HUES64 (cell line): ENCODE data around the gene ZNF19.
"Not testable (repeated sequence)": the region's sequence is repeated elsewhere in the genome, so short reads cannot be mapped to it uniquely, and the experiment has no call there.

Experiments
- H3K27ac ChIP-seq: 2 replicates; pipeline ENCODE4 v1.7.0; 2013; ENCODE audit warnings: low read depth, low read length, inconsistent platforms
- H3K27me3 ChIP-seq: 2 replicates; pipeline ENCODE4 v1.6.1; 2013; ENCODE audit warnings: mild to moderate bottlenecking, low read length; ENCODE audit not compliant: insufficient read depth
- H3K36me3 ChIP-seq: 2 replicates; pipeline ENCODE4 v1.6.1; 2013; ENCODE audit warnings: mild to moderate bottlenecking, low read length; ENCODE audit not compliant: insufficient read depth
- H3K4me1 ChIP-seq: 2 replicates; pipeline ENCODE4 v1.6.1; 2013; ENCODE audit warnings: mild to moderate bottlenecking, low read length, moderate library complexity; ENCODE audit not compliant: insufficient read depth
- H3K4me3 ChIP-seq: 2 replicates; pipeline ENCODE4 v1.5.1; 2013; ENCODE audit warnings: mild to moderate bottlenecking, low read length, moderate library complexity
- H3K9ac ChIP-seq: 2 replicates; pipeline ENCODE4 v1.6.1; 2013; ENCODE audit warnings: mild to moderate bottlenecking, low read depth, low read length
- H3K9me3 ChIP-seq: 2 replicates; pipeline ENCODE4 v1.6.1; 2013; ENCODE audit warnings: low read depth, low read length; ENCODE audit not compliant: insufficient read depth
- WGBS: fragments of 150-250, 120-280 bp; methylation state at CpG from one replicate; pipeline ENCODE4 v1.1.7; 2013; ENCODE audit warnings: missing lambda C conversion rate; 5-methylcytosine and 5-hydroxymethylcytosine counted together

The ZNF19 gene

GRCh38 chr16:71513302-71513701, 24.2 kb upstream of the ZNF19 start:
- Histone ChIP-seq H3K9me3 (0 out of 2 replicates have a peak, but pooled peaks cover 3% of the 10 kb centered on the region), H3K9ac (no peak overlapping the region), H3K27me3 (no peaks in the 10 kb centered on the region), H3K4me3 (no peak overlapping the region), H3K4me1 (peaks cover 6% of the 10 kb centered on the region), H3K27ac (no peak overlapping the region), H3K36me3 (no peaks in the 10 kb centered on the region)
- WGBS: 78% methylated on average over 1 of the region's 1 CpG

DNA sequence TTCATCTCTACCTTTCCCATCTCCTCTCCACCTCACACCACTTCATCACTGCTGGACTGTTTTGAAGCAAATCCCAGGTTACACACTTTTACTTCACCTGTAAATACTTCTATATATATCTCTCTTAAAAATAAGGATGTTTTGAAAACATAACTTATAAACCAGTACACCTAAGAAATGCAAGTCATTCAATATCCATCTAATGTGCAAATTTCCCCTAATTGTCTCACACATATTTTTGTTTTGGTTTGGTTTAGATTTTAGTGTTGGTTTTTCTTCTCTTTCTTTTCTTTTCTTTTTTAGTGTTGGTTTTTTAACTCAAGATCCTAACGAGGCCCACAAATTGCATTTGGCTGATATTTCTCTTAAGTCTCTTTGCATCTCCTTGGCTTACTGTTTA, 17.9 kb upstream of the ZNF19 start:
- WGBS: 78% methylated on average over 1 of the region's 1 CpG
- H3K4me3 ChIP-seq: no peak overlapping the region

DNA sequence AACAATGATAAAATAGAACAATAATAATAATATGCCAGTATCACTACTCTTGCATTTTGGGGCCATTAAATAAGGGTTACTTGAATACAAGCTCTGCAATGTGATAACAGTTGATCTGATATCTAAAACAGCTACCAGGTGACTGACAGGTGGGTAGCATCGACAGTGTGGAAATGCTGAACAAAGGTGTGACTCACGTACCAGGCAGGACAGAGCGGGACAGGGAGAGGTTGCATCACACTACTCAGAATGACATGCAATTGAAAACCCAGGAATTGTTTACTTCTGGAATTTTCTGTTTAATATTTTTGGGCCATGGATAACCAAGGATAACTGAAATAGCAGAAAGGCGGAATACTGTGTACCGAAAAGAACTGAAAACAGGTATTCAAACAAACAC, 15.8 kb upstream of the ZNF19 start:
- no peak overlapping the region for H3K4me3 ChIP-seq
- H3K9ac ChIP-seq: no peak overlapping the region
- H3K27me3 ChIP-seq: no peaks in the 10 kb centered on the region
- no peak overlapping the region for H3K27ac ChIP-seq
- H3K9me3 ChIP-seq: no peaks in the 10 kb centered on the region
- H3K4me1 ChIP-seq: no peaks in the 10 kb centered on the region
- 91% methylated on average over 5 of the region's 5 CpGs for WGBS
- no peaks in the 10 kb centered on the region for H3K36me3 ChIP-seq

More for the DNA sequence above, 17.9 kb upstream of the ZNF19 start:
- Histone ChIP-seq H3K9ac (no peak overlapping the region), H3K4me1 (no peaks in the 10 kb centered on the region), H3K36me3 (no peaks in the 10 kb centered on the region), H3K27ac (no peak overlapping the region), H3K9me3 (0 out of 2 replicates have a peak, but pooled peaks cover 3% of the 10 kb centered on the region), H3K27me3 (no peaks in the 10 kb centered on the region)

DNA sequence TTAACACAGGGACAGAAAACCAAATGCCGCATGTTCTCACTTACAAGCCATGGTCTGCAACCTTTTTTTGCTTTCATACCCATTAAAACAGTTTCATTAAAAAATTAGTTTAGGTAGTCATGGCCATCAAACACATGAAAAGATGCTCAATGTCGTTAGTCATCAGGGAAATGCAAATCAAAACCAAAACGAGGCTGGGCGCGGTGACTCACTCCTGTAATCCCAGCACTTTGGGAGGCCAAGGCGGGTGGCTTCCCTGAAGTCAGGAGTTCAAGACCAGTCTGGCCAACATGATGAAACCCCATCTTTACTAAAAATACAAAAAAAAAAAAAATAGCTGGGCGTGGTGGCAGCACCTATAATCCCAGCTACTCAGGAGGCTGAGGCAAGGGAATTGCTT, 14.9 kb upstream of the ZNF19 start:
- not testable (repeated sequence) for H3K4me1 ChIP-seq, H3K9me3 ChIP-seq, H3K9ac ChIP-seq, H3K27ac ChIP-seq, H3K4me3 ChIP-seq, H3K27me3 ChIP-seq, H3K36me3 ChIP-seq
- WGBS: 87% methylated on average over 6 of the region's 7 CpGs

- 86% methylated on average over 3 of the region's 3 CpGs for WGBS
- Histone ChIP-seq H3K9ac (no peak overlapping the region), H3K4me1 (no peaks in the 10 kb centered on the region), H3K27ac (no peak overlapping the region), H3K9me3 (no peaks in the 10 kb centered on the region), H3K4me3 (no peak overlapping the region), H3K36me3 (no peaks in the 10 kb centered on the region), H3K27me3 (no peaks in the 10 kb centered on the region)
Observed at GRCh38 chr16:71501547-71501946, 12.4 kb upstream of the ZNF19 start.

DNA sequence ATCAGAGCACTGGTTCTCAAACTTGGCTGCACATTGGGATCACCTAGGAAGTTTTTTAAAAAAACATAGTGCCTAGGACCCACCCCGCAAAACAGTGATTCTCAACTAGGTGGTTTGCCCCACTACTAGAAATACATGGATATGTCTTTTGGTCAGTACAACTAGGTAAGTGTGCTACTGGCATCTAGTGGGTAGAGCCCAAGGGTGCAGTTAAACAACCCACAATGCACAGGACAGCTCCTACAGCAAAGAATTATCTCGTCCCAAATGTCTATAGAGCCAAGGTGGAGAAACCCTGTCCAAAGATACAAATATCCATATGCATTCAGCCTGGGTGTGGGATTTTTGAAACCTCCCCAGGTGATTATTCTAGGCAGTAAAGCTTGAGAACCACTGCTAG, 11.8 kb upstream of the ZNF19 start:
- Histone ChIP-seq H3K9me3 (no peaks in the 10 kb centered on the region), H3K36me3 (no peaks in the 10 kb centered on the region), H3K9ac (no peak overlapping the region), H3K27me3 (no peaks in the 10 kb centered on the region), H3K4me1 (no peaks in the 10 kb centered on the region), H3K27ac (no peak overlapping the region), H3K4me3 (no peak overlapping the region)
- WGBS: 88% methylated on average over 2 of the region's 2 CpGs

DNA sequence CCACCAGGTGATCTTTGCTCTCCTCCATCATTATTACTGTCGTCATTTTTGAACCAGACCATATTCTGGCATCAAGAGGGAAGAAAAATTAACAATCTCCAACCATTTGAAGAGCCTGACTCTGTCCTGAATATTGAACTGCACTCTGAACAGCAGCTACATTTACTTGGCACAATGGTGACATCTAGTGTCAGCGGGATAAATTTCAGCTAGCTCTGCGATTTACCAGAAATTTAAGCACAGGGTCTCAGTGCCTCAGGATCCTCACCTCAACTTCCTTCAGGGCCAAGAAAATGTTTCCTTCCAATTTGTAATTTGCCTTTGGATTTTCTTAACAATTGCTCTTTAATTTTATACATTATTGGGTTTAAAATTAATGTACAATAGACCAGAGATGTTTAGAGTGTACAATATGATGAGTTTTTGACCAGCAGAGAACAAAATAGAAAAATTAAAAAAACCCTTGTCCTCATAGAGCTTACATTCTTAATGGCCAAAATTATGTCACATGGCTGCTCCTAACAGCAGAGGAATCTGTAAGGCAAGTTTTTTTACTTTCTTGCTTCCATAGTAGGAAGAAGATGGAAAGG, 10.7 kb upstream of the ZNF19 start:
- no peaks in the 10 kb centered on the region for H3K4me1 ChIP-seq
- no peak overlapping the region for H3K4me3 ChIP-seq
- H3K27ac ChIP-seq: no peak overlapping the region
- no peak overlapping the region for H3K9ac ChIP-seq
- no peaks in the 10 kb centered on the region for H3K9me3 ChIP-seq
- 4% methylated on average over 3 of the region's 3 CpGs for WGBS
- no peaks in the 10 kb centered on the region for H3K27me3 ChIP-seq
- H3K36me3 ChIP-seq: no peaks in the 10 kb centered on the region

GRCh38 chr16:71498031-71498430, 8.9 kb upstream of the ZNF19 start:
- Histone ChIP-seq H3K9me3 (no peaks in the 10 kb centered on the region), H3K27me3 (no peaks in the 10 kb centered on the region), H3K9ac (no peak overlapping the region), H3K36me3 (no peaks in the 10 kb centered on the region), H3K4me1 (no peaks in the 10 kb centered on the region), H3K4me3 (no peak overlapping the region), H3K27ac (no peak overlapping the region)
- WGBS: 90% methylated on average over 3 of the region's 3 CpGs

DNA sequence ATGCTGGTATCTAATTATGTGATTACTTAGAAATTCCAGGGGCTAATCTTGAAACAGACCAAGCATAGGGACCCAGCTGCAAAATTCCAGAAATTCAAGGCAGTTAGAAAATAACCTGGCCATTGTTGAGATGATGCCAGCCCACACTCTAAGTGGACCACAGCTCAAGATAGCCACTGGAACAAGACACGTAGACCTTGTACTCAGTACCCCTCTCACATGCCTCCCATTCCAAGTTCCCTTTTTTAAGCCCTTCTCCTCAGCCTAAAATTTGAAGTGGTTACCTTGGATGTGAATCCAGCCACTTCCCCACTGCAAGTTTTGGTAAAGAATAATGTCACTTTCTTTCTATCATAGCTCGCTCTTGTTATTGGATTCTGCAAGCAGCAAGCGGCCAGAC, 4.1 kb upstream of the ZNF19 start:
- peaks cover 3% of the 10 kb centered on the region; the same call in 1 of the 2 replicates for H3K27me3 ChIP-seq
- H3K4me1 ChIP-seq: no peaks in the 10 kb centered on the region
- H3K9me3 ChIP-seq: no peaks in the 10 kb centered on the region
- H3K4me3 ChIP-seq: no peak overlapping the region
- H3K9ac ChIP-seq: no peak overlapping the region
- H3K27ac ChIP-seq: no peak overlapping the region
- H3K36me3 ChIP-seq: no peaks in the 10 kb centered on the region
- WGBS: 79% methylated on average over 3 of the region's 3 CpGs

DNA sequence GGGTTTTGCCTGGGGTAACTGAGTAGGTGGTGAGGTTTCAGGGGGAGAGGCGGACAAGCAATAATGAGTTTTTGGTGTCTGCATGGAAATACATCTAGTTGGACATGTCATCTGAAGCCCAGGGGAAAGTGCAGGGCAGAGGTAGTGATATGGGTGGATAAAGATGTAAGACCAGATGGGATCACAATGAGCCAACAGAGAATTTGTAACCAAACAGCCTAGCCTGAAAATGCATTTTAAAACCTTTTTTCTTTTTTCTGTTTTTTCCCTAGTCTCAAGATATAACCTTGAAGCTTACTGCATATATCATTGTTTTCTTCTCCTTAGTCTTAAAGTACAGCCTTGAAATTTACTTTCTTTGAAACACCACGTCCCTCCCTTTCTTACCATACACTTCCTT, 3.7 kb upstream of the ZNF19 start:
- Histone ChIP-seq H3K36me3 (no peaks in the 10 kb centered on the region), H3K27ac (no peak overlapping the region), H3K4me1 (no peaks in the 10 kb centered on the region), H3K9ac (no peak overlapping the region), H3K4me3 (no peak overlapping the region), H3K27me3 (peaks cover 3% of the 10 kb centered on the region; the same call in 1 of the 2 replicates), H3K9me3 (no peaks in the 10 kb centered on the region)
- 77% methylated on average over 2 of the region's 2 CpGs for WGBS

DNA sequence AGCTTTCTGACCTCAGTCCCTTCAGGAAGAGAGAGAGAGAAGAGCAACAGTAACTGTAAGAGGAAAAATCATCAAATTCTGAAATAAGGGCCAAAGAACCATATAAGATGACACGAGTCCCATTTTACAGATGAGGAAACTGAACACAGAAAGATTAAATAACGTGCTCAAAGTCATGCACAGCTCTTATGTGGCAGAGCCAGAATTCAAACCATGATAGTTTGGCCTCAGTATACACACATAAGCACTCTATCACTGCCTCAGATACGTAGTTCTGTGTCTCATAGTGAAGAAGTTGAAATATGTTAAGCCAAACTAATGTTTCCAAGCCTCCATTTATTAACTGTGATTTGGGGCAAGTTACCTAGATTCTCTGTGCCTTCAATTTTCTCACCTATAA, 1.9 kb upstream of the ZNF19 start:
- 68% methylated on average over 3 of the region's 3 CpGs for WGBS
- no peak overlapping the region for H3K4me3 ChIP-seq
- no peaks in the 10 kb centered on the region for H3K9me3 ChIP-seq
- peaks cover 6% of the 10 kb centered on the region; the same call in 1 of the 2 replicates for H3K27me3 ChIP-seq
- H3K36me3 ChIP-seq: no peaks in the 10 kb centered on the region
- no peaks in the 10 kb centered on the region for H3K4me1 ChIP-seq
- no peak overlapping the region for H3K9ac ChIP-seq
- H3K27ac ChIP-seq: no peak overlapping the region

- H3K9me3 ChIP-seq: no peaks in the 10 kb centered on the region
- H3K27me3 ChIP-seq: peaks cover 6% of the 10 kb centered on the region; the same call in 1 of the 2 replicates
- no peaks in the 10 kb centered on the region for H3K36me3 ChIP-seq
- no peak overlapping the region for H3K4me3 ChIP-seq
- no peak overlapping the region for H3K27ac ChIP-seq
- H3K9ac ChIP-seq: no peak overlapping the region
- no peaks in the 10 kb centered on the region for H3K4me1 ChIP-seq
Observed at GRCh38 chr16:71490361-71490760, 1.2 kb upstream of the ZNF19 start.
